Kidney (tissue), 14 donors: ENCODE results near the gene SPTBN4. TPM values are rescaled to one million over a fixed set of nuclear protein-coding genes. Genes with fewer than 3 reads are reported as not detected.
"Not testable (repeated sequence)": the region's sequence is repeated elsewhere in the genome, so short reads cannot be mapped to it uniquely, and the experiment has no call there.

Experiments used
- DNase-seq, 5 donors: peaks; one replicate each; pipeline ENCODE4 v3.0.0-alpha.2; 2013 to 2020
- FAIRE-seq: peaks from 2 replicates; lab custom pipeline; 2012; peaks lifted over from hg19 to GRCh38; lab: Jason Lieb, UNC
- H3K27ac ChIP-seq, 2 donors: one replicate each; pipeline ENCODE4 v1.7.0; 2013; ENCODE audit warnings: low read depth in 2 of 2, low read length in 2 of 2, inconsistent platforms in 1 of 2
- H3K27me3 ChIP-seq: one replicate; pipeline ENCODE4 v1.7.1; 2013; ENCODE audit warnings: low read length, inconsistent platforms; ENCODE audit not compliant: control insufficient read depth, insufficient read depth
- H3K36me3 ChIP-seq, 3 donors: one replicate each; pipeline versions ENCODE4 v1.7.0 to v1.7.1; 2013; ENCODE audit warnings: low read length in 3 of 3, control low read depth in 1 of 3, inconsistent platforms in 1 of 3; ENCODE audit not compliant: insufficient read depth in 3 of 3, control insufficient read depth in 2 of 3
- H3K4me1 ChIP-seq, 3 donors: one replicate each; pipeline versions ENCODE4 v1.7.0 to v1.7.1; 2013; ENCODE audit warnings: low read length in 3 of 3, inconsistent platforms in 1 of 3, low read depth in 1 of 3; ENCODE audit not compliant: control insufficient read depth in 2 of 3, insufficient read depth in 2 of 3
- H3K4me3 ChIP-seq, 3 donors: one replicate each; pipeline versions ENCODE4 v1.7.0 to v1.8.1; 2013; ENCODE audit warnings: low read length in 3 of 3, control low read depth in 1 of 3, inconsistent platforms in 1 of 3
- H3K9ac ChIP-seq, 3 donors: one replicate each; pipeline versions ENCODE4 v1.7.0 to v1.7.1; 2013; ENCODE audit warnings: low read length in 3 of 3, control low read depth in 1 of 3, inconsistent platforms in 1 of 3
- H3K9me3 ChIP-seq, 3 donors: one replicate each; pipeline versions ENCODE4 v1.7.0 to v1.7.1; 2013; ENCODE audit warnings: low read length in 3 of 3, control low read depth in 1 of 3, inconsistent platforms in 1 of 3; ENCODE audit not compliant: control insufficient read depth in 2 of 3, insufficient read depth in 1 of 3
- intact Hi-C: fragments of 100-400 bp; cut with DNase I; formaldehyde crosslinking; loops from one replicate; pipeline ENCODE4 v1.11.1; 2022
- polyA plus RNA-seq: library from polyadenylated mRNA; stranded (reverse); fragments of 350-450 nt; fragmentation: Illumina TruSeq; extraction: RNeasy Lipid Tissue Mini Kit (QIAGEN cat#74804); gene quantifications from one replicate; pipeline ENCODE4 v1.2.3, GENCODE V29; 2014; ENCODE audit warnings: low read depth, low replicate concordance; ENCODE audit not compliant: insufficient read depth
- total RNA-seq: library from RNA; stranded (reverse); fragmentation: NEBNext Ultra II Directional; extraction: Animal tissue kit (Norgen Biotek cat#: 25700); gene quantifications from one replicate; pipeline ENCODE4 v1.2.1, GENCODE V29; 2021
- TF ChIP-seq, protein P1 (sequence below): IDR thresholded peaks from 3 replicates; pipeline ENCODE4 v1.5.1; 2012; ENCODE audit warnings: mild to moderate bottlenecking, moderate library complexity, borderline replicate concordance; ENCODE audit not compliant: insufficient read depth; ENCODE audit errors: extremely low read depth
- donor health status: control.
- donor health status: control.
- donor health status: control.
- donor health status: control.
- donor health status: control.
- donor health status: DM: yes; HTN: yes; CAD: no.
- donor health status: Normal renal cell carcinoma (clear cell type).

The SPTBN4 gene
- total and polyA plus RNA-seq, 2 donors from 2014 or later, result 0.82 to 4.6 TPM

- no peak for FAIRE-seq
- intact Hi-C loops, result no loop called here
Measured at GRCh38 chr19:40452016-40452415, 14.8 kb upstream of the SPTBN4 start.

GRCh38 chr19:40453151-40453735 is 13.6 kb upstream of the SPTBN4 start:
- intact Hi-C loops, result no loop called here
- TF ChIP-seq, protein P1, sequence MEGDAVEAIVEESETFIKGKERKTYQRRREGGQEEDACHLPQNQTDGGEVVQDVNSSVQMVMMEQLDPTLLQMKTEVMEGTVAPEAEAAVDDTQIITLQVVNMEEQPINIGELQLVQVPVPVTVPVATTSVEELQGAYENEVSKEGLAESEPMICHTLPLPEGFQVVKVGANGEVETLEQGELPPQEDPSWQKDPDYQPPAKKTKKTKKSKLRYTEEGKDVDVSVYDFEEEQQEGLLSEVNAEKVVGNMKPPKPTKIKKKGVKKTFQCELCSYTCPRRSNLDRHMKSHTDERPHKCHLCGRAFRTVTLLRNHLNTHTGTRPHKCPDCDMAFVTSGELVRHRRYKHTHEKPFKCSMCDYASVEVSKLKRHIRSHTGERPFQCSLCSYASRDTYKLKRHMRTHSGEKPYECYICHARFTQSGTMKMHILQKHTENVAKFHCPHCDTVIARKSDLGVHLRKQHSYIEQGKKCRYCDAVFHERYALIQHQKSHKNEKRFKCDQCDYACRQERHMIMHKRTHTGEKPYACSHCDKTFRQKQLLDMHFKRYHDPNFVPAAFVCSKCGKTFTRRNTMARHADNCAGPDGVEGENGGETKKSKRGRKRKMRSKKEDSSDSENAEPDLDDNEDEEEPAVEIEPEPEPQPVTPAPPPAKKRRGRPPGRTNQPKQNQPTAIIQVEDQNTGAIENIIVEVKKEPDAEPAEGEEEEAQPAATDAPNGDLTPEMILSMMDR, result no peak
- Histone ChIP-seq H3K4me3 (no peak overlapping the region), H3K36me3 (peaks cover 0 to 7% (median 2%) of the 10 kb centered on the region in 3 donors), H3K9ac (no peak overlapping the region), H3K4me1 (no peaks in the 10 kb centered on the region), H3K27ac (no peak overlapping the region), H3K27me3 (no peaks in the 10 kb centered on the region), H3K9me3 (no peaks in the 10 kb centered on the region)
- FAIRE-seq, result no peak
- no peak for DNase-seq

More at GRCh38 chr19:40452016-40452415, 14.8 kb upstream of the SPTBN4 start:
- no peak overlapping the region for H3K9ac ChIP-seq
- no peaks in the 10 kb centered on the region for H3K27me3 ChIP-seq
- TF ChIP-seq, protein P1, result no peak
- H3K4me1 ChIP-seq, result no peaks in the 10 kb centered on the region
- no peak overlapping the region for H3K27ac ChIP-seq
- no peaks in the 10 kb centered on the region for H3K9me3 ChIP-seq
- H3K4me3 ChIP-seq, result no peak overlapping the region
- DNase-seq, result no peak
- H3K36me3 ChIP-seq, result peaks cover 2 to 11% (median 6%) of the 10 kb centered on the region in 3 donors

DNA sequence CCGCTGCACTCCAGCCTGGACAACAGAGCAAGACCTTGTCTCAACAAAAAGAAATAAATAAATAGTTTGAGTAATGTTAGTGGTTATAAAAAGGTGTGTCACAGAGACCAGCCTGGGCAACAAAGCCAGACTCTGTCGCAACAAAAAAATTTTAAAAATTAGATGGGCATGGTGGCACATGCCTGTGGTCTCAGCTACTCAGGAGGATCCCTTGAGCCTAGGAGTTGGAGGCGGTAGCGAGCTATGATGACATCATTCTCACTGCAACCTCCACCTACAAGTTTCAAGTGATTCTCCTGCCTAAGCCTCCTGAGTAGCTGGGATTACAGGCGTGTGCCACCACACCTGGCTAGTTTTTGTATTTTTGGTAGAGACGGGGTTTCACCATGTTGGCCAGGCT is 12.9 kb upstream of the SPTBN4 start:
- H3K27me3 ChIP-seq, H3K36me3 ChIP-seq, intact Hi-C loops, H3K4me3 ChIP-seq, H3K27ac ChIP-seq, H3K4me1 ChIP-seq, DNase-seq, H3K9ac ChIP-seq, H3K9me3 ChIP-seq, FAIRE-seq: not testable (repeated sequence)

DNA sequence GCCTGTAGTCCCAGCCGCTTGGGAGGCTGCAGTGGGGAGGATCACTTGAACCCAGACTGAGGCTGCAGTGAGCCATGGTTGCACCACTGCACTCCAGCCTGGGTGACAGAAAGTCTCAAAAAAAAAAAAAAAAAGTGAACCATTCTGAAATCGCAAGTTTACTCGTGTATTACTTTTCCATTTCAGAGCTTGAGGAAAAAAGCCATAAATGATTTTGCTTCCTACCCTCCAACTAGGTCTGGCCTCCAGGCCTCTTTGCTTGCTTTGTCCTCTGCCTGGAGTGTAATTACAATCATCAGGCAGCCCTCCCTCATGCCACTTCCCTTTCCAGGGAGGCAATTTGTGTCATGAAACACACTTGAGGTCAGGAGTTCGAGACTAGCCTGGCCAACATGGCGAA is 9.8 kb upstream of the SPTBN4 start:
- H3K9me3 ChIP-seq, result no peaks in the 10 kb centered on the region
- intact Hi-C loops, result no loop called here
- no peak overlapping the region for H3K9ac ChIP-seq
- H3K27ac ChIP-seq, result no peak overlapping the region
- peaks cover 0 to 3% (median 0%) of the 10 kb centered on the region in 3 donors for H3K36me3 ChIP-seq
- FAIRE-seq (no peak), DNase-seq (no peak)
- no peaks in the 10 kb centered on the region for H3K27me3 ChIP-seq
- TF ChIP-seq, protein P1, result no peak
- H3K4me1 ChIP-seq, result peaks cover 0 to 3% (median 0%) of the 10 kb centered on the region in 3 donors
- no peak overlapping the region for H3K4me3 ChIP-seq
